LNCAP (cell line): ENCODE data around the gene GPX5.

Experiments
- CTCF ChIP-seq: fragments of 450-650 bp; IDR thresholded peaks from 2 replicates; pipeline ENCODE4 v1.5.1; 2017; ENCODE audit warnings: mild to moderate bottlenecking

GPX5 gene

GRCh38 chr6:28525496-28526039, at the start of gene GPX5:
GPX5 (plus strand) TSS chr6:28525881; CDS start chr6:28526014, 133 bp downstream.
- no peak for TF ChIP-seq CTCF

GRCh38 chr6:28478518-28478917, 47.2 kb upstream of the GPX5 start:
- no peak for TF ChIP-seq CTCF

GRCh38 chr6:28480253-28480932, 45.3 kb upstream of the GPX5 start:
- TF ChIP-seq CTCF = no peak

GRCh38 chr6:28485482-28485881, 40.2 kb upstream of the GPX5 start:
- no peak for TF ChIP-seq CTCF

GRCh38 chr6:28486533-28486932, 39.1 kb upstream of the GPX5 start:
- no peak for TF ChIP-seq CTCF

- TF ChIP-seq CTCF = no peak
Observed at GRCh38 chr6:28486988-28487742, 38.5 kb upstream of the GPX5 start.

GRCh38 chr6:28488916-28489365, 36.7 kb upstream of the GPX5 start:
- TF ChIP-seq CTCF = no peak
